ENCODE data around the gene KANSL2. TPM values are rescaled to one million over a fixed set of nuclear protein-coding genes. Genes with fewer than 3 reads are reported as not detected.

KANSL2 gene
- total and polyA plus RNA-seq, 9 of the 15 experiments (the other 6 are each of a cell fraction or from before 2014, with no cell fraction given): 41.1 to 89.8 (median 55.4) TPM

DNA sequence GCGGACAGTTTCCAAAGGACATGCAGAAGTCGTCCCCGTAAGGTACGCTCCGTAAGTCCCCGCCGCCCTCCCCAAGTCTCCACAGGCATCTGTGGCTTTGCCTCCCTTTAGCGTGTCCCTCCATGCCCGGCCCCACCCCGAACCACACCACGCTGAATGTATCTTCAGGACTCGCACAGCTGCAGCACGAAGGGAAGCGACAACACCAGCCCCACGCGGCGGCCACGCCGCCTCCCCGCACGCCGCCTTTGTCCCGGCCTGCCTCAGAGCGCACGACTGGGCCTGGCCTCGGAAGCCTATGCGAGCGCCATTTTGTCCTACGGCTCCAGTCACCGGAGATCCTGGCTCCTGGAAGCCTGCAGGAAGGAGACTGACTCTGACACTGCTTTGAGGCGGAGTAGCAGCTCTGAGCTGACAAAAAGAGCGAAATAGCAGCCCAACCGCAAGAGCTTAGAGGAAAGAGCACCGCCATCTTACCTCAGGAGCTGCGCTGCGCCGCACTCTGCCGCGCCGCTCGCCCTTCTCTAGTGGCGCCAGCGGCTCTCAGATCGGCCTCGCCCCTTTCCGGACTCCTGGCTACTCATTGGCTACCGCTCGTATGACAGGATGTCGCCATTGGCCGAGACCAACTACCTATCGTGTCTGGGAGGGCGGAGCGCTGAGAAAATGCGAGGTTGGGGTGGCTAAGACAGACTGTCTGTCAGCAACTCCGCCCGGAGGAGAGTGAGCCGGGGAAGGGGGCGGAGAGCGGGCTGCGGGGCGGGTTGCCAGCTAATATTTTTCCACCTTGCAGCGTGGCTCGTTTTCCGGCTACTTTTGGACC lies at the start of gene KANSL2 (continued):
- no peak for TF ChIP-seq KLF16 (IDR thresholded peaks at IDR 0.05)
- peak; percentile 98 for TF ChIP-seq POLR2AphosphoS5 (IDR thresholded peaks at IDR 0.05; ENCODE audit: control insufficient read depth, insufficient read depth, low read depth, low read length)
- TF ChIP-seq ZNF263 (CRISPR knock-in tag; IDR thresholded peaks at IDR 0.05; ENCODE audit: borderline replicate concordance): peak; percentile 60
- no peak for TF ChIP-seq NCOR1 (IDR thresholded peaks at IDR 0.05)
- TF ChIP-seq, protein P1, sequence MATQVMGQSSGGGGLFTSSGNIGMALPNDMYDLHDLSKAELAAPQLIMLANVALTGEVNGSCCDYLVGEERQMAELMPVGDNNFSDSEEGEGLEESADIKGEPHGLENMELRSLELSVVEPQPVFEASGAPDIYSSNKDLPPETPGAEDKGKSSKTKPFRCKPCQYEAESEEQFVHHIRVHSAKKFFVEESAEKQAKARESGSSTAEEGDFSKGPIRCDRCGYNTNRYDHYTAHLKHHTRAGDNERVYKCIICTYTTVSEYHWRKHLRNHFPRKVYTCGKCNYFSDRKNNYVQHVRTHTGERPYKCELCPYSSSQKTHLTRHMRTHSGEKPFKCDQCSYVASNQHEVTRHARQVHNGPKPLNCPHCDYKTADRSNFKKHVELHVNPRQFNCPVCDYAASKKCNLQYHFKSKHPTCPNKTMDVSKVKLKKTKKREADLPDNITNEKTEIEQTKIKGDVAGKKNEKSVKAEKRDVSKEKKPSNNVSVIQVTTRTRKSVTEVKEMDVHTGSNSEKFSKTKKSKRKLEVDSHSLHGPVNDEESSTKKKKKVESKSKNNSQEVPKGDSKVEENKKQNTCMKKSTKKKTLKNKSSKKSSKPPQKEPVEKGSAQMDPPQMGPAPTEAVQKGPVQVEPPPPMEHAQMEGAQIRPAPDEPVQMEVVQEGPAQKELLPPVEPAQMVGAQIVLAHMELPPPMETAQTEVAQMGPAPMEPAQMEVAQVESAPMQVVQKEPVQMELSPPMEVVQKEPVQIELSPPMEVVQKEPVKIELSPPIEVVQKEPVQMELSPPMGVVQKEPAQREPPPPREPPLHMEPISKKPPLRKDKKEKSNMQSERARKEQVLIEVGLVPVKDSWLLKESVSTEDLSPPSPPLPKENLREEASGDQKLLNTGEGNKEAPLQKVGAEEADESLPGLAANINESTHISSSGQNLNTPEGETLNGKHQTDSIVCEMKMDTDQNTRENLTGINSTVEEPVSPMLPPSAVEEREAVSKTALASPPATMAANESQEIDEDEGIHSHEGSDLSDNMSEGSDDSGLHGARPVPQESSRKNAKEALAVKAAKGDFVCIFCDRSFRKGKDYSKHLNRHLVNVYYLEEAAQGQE (IDR thresholded peaks at IDR 0.05; ENCODE audit: borderline replicate concordance): no peak
- TF ChIP-seq, protein P1 (CRISPR knock-in tag; IDR thresholded peaks at IDR 0.05; ENCODE audit: low read depth): peak; percentile 74; the same call in 1 of the 2 replicates
- no peak for TF ChIP-seq HDGF (IDR thresholded peaks at IDR 0.05)
- TF ChIP-seq SREBF1 (IDR thresholded peaks at IDR 0.05; ENCODE audit: borderline replicate concordance, low read depth, low read length): no peak
- TF ChIP-seq SMARCC2 (IDR thresholded peaks at IDR 0.05; ENCODE audit: low read depth): no peak
- no peak for TF ChIP-seq SRSF7 (optimal IDR thresholded peaks at IDR 0.05; ENCODE audit: low read depth, low read length)
- peak; percentile 7; the same call in 1 of the 2 replicates for TF ChIP-seq OTX1 (CRISPR knock-in tag; IDR thresholded peaks at IDR 0.05)
- no peak for TF ChIP-seq ZNF75A (CRISPR knock-in tag; IDR thresholded peaks at IDR 0.05)
- TF ChIP-seq ZNF639 (CRISPR knock-in tag; conservative IDR thresholded peaks at IDR 0.05 in 1 of 2, IDR thresholded peaks at IDR 0.05 in 1 of 2): no peak
- no peak for TF ChIP-seq CLOCK (CRISPR knock-in tag; IDR thresholded peaks at IDR 0.05; ENCODE audit: borderline replicate concordance)
- TF ChIP-seq HDAC3 (IDR thresholded peaks at IDR 0.05; ENCODE audit: borderline replicate concordance, partially characterized antibody): no peak

Data from K562 (cell line).